Endothelial cell of umbilical vein (primary cell): ENCODE measurements around the gene STOM.

Source experiments
- CTCF ChIP-seq, 2 donors: IDR thresholded peaks; 1 replicate in 1 of 2; 2 replicates in 1 of 2; pipeline ENCODE4 v1.5.1; 2011; ENCODE audit warnings: low read length in 2 of 2, mild to moderate bottlenecking in 2 of 2, moderate library complexity in 2 of 2, control low read depth in 1 of 2, inconsistent platforms in 1 of 2, low read depth in 1 of 2; ENCODE audit not compliant: insufficient read depth in 1 of 2; ENCODE audit errors: extremely low read depth in 1 of 2
- EZH2 ChIP-seq: IDR thresholded peaks from 2 replicates; pipeline ENCODE4 v1.6.1; 2012; ENCODE audit warnings: borderline replicate concordance, low read depth, mild to moderate bottlenecking, moderate library complexity, low read length, inconsistent platforms; ENCODE audit not compliant: severe bottlenecking
- POLR2AphosphoS5 ChIP-seq: IDR thresholded peaks from 2 replicates; pipeline ENCODE4 v1.6.1; 2012; ENCODE audit warnings: low read depth, mild to moderate bottlenecking, control low read depth, low read length, moderate library complexity; ENCODE audit not compliant: insufficient read depth

GRCh38 chr9:121318631-121319382 lies 51.2 kb downstream of the STOM start:
- TF ChIP-seq CTCF (IDR thresholded peaks at IDR 0.05; ENCODE audit: extremely low read depth in 1 of 2, insufficient read depth in 1 of 2, low read depth in 1 of 2, low read length in 2 of 2) (no peak), EZH2 (no peak), POLR2AphosphoS5 (no peak)
